HepG2 (cell line): ENCODE results near the gene MAP3K14. TPM values are rescaled to one million over a fixed set of nuclear protein-coding genes. Genes with fewer than 3 reads are reported as not detected.
A peak's percentile ranks its signal among the peaks of the same experiment; 100 is the strongest.

Experiments
- FOXM1 ChIP-seq: sonication (generic); formaldehyde crosslinking; IDR thresholded peaks from 2 replicates; pipeline ENCODE4 v1.5.0; 2020; ENCODE audit warnings: missing genetic modification reagents
- GATAD2A ChIP-seq: IDR thresholded peaks from 2 replicates; pipeline ENCODE4 v1.6.1; 2016
- HES4 ChIP-seq: sonication (generic); formaldehyde crosslinking; IDR thresholded peaks from 2 replicates; pipeline ENCODE4 v1.9.0; 2021; ENCODE audit warnings: mild to moderate bottlenecking, missing genetic modification reagents, borderline replicate concordance
- HNF4G ChIP-seq, 2 experiments: sonication (generic) in 1 of 2; formaldehyde crosslinking in 1 of 2; IDR thresholded peaks; 2 replicates each; pipeline versions ENCODE4 v1.4.0 to v1.6.1; 2011 to 2020; ENCODE audit warnings: borderline replicate concordance in 2 of 2, low read depth in 2 of 2, mild to moderate bottlenecking in 2 of 2, low read length in 1 of 2, missing genetic modification reagents in 1 of 2, moderate library complexity in 1 of 2
- KLF16 ChIP-seq, 2 experiments: sonication (generic) in 1 of 2; formaldehyde crosslinking in 1 of 2; IDR thresholded peaks; 2 replicates each; pipeline versions ENCODE4 v1.6.1 to v1.8.0; 2016 to 2023; ENCODE audit warnings: missing genetic modification reagents in 2 of 2, missing compliant biosample characterization in 1 of 2
- MED8 ChIP-seq: sonication (generic); formaldehyde crosslinking; IDR thresholded peaks from 2 replicates; pipeline ENCODE4 v1.8.1; 2023; ENCODE audit warnings: mild to moderate bottlenecking, missing genetic modification reagents; ENCODE audit not compliant: insufficient replicate concordance
- MEIS2 ChIP-seq: sonication (generic); formaldehyde crosslinking; IDR thresholded peaks from 2 replicates; pipeline ENCODE4 v1.9.0; 2021; ENCODE audit warnings: mild to moderate bottlenecking, missing genetic modification reagents
- TBX2 ChIP-seq: sonication (generic); formaldehyde crosslinking; IDR thresholded peaks from 2 replicates; pipeline ENCODE4 v1.5.0; 2020; ENCODE audit warnings: missing genetic modification reagents, mild to moderate bottlenecking, borderline replicate concordance
- TIGD3 ChIP-seq: sonication (generic); formaldehyde crosslinking; IDR thresholded peaks from 2 replicates; pipeline ENCODE4 v1.5.1; 2020; ENCODE audit warnings: mild to moderate bottlenecking, missing genetic modification reagents, borderline replicate concordance
- ZNF276 ChIP-seq: sonication (generic); formaldehyde crosslinking; IDR thresholded peaks from 2 replicates; pipeline ENCODE4 v1.4.0; 2020; ENCODE audit warnings: mild to moderate bottlenecking, low read depth, missing genetic modification reagents
- ZNF414 ChIP-seq: sonication (generic); formaldehyde crosslinking; IDR thresholded peaks from 2 replicates; pipeline ENCODE4 v1.5.0; 2020; ENCODE audit warnings: missing genetic modification reagents
- ZNF597 ChIP-seq: sonication (generic); formaldehyde crosslinking; IDR thresholded peaks from 2 replicates; pipeline ENCODE4 v1.5.0; 2020; ENCODE audit warnings: missing genetic modification reagents
- ZNF687 ChIP-seq: sonication (generic); formaldehyde crosslinking; IDR thresholded peaks from 2 replicates; pipeline ENCODE4 v1.5.1; 2020; ENCODE audit warnings: mild to moderate bottlenecking, missing genetic modification reagents, moderate library complexity
- ZNF788 ChIP-seq: sonication (generic); formaldehyde crosslinking; IDR thresholded peaks from 2 replicates; pipeline ENCODE4 v1.5.0; 2020; ENCODE audit warnings: mild to moderate bottlenecking, missing genetic modification reagents, borderline replicate concordance
- ZNF879 ChIP-seq: sonication (generic); formaldehyde crosslinking; IDR thresholded peaks from 2 replicates; pipeline ENCODE4 v1.8.1; 2023; ENCODE audit warnings: missing genetic modification reagents
- polyA plus RNA-seq, 8 experiments: library from polyadenylated mRNA; depleted of rRNA in 3 of 8; stranded (reverse) in 7 of 8; unstranded in 1 of 8; fragments of >200 nt; fragmentation: Illumina TruSeq in 4 of 8; extraction: Trizol in 4 of 8; gene quantifications; 2 replicates each; pipeline versions ENCODE4 v1.2.1 to v1.2.3, GENCODE V29; 2011 to 2016; ENCODE audit warnings: low read depth in 4 of 8, missing spikeins in 1 of 8, mixed read lengths in 1 of 8; ENCODE audit not compliant: insufficient read depth in 1 of 8
- total RNA-seq, 5 experiments: library from RNA; depleted of rRNA; stranded (reverse); fragments of >200 nt; fragmentation: Illumina TruSeq; extraction: Trizol; gene quantifications; 2 replicates each; pipeline ENCODE4 v1.2.3, GENCODE V29; 2016; ENCODE audit warnings: low read depth in 1 of 5

Gene MAP3K14
- total and polyA plus RNA-seq, 2 of the 13 experiments (the other 11 are each of a cell fraction or from before 2014, with no cell fraction given) = 2.6 TPM

GRCh38 chr17:45248132-45248957 lies 68.5 kb downstream of the MAP3K14 start (continued):
- TF ChIP-seq HNF4G (IDR thresholded peaks at IDR 0.05; ENCODE audit: borderline replicate concordance, low read depth, low read length) (no peak), HNF4G (CRISPR knock-in tag; IDR thresholded peaks at IDR 0.05; ENCODE audit: borderline replicate concordance, low read depth) (no peak), ZNF788 (no peak), MED8 (peak; percentile 50), KLF16 (CRISPR knock-in tag; IDR thresholded peaks at IDR 0.05) (no peak), ZNF414 (no peak), TIGD3 (CRISPR knock-in tag) (0 out of 2 replicates have a peak, but pooled peaks have one; percentile 45), ZNF687 (CRISPR knock-in tag) (peak; percentile 48), ZNF276 (0 out of 2 replicates have a peak, but pooled peaks have one; percentile 1), ZNF597 (CRISPR knock-in tag) (no peak), GATAD2A (CRISPR knock-in tag) (no peak), MEIS2 (CRISPR knock-in tag) (no peak; the same call in 1 of the 2 replicates), ZNF879 (CRISPR knock-in tag) (0 out of 2 replicates have a peak, but pooled peaks have one; percentile 23), HES4 (CRISPR knock-in tag) (peak; percentile 22; the same call in 1 of the 2 replicates), TBX2 (CRISPR knock-in tag) (peak; percentile 45; the same call in 1 of the 2 replicates), FOXM1 (no peak)
